K562 (cell line): Measurements from ENCODE around the gene SGPP1. TPM values are rescaled to one million over a fixed set of nuclear protein-coding genes. Genes with fewer than 3 reads are reported as not detected.
A peak's percentile ranks its signal among the peaks of the same experiment; 100 is the strongest.

Experiments
- ZNF280A ChIP-seq: fragments of 450-650 bp; IDR thresholded peaks from 2 replicates; pipeline ENCODE4 v1.6.1; 2018; ENCODE audit warnings: mild to moderate bottlenecking, low read depth; ENCODE audit not compliant: partially characterized antibody
- ZNF318 ChIP-seq, 2 experiments: fragments of 450-650 bp; IDR thresholded peaks; 2 replicates each; pipeline ENCODE4 v1.6.1; 2016; ENCODE audit warnings: mild to moderate bottlenecking in 2 of 2, borderline replicate concordance in 1 of 2, low read depth in 1 of 2, moderate library complexity in 1 of 2
- polyA plus RNA-seq, 8 experiments: library from polyadenylated mRNA; depleted of rRNA in 4 of 8; stranded (reverse) in 5 of 8; unstranded in 3 of 8; fragments of >200 nt; fragmentation: Nextera tagmentation in 2 of 8; fragmentation: Illumina TruSeq in 1 of 8; extraction: Ambion mirVana in 2 of 8; extraction: Trizol in 1 of 8; gene quantifications; 2 replicates each; pipeline versions ENCODE4 v1.2.1 to v1.2.3, GENCODE V29; 2011 to 2014; ENCODE audit warnings: inconsistent platforms in 1 of 8, missing spikeins in 1 of 8
- total RNA-seq, 7 experiments: library from RNA; depleted of rRNA in 6 of 7; stranded (reverse); fragments of >200 nt in 6 of 7; fragmentation: Illumina TruSeq in 2 of 7; extraction: Trizol in 2 of 7; gene quantifications; 2 replicates each; pipeline versions ENCODE4 v1.2.1 to v1.2.3, GENCODE V29; 2011 to 2021; ENCODE audit warnings: low replicate concordance in 1 of 7

Gene SGPP1
- total and polyA plus RNA-seq, 9 of the 15 experiments (the other 6 are each of a cell fraction or from before 2014, with no cell fraction given) = 2.2 to 7.3 (median 5.6) TPM

GRCh38 chr14:63717702-63718101 is 10.2 kb downstream of the SGPP1 start (continued):
- TF ChIP-seq ZNF318 (IDR thresholded peaks at IDR 0.05; ENCODE audit: borderline replicate concordance in 1 of 2, low read depth in 1 of 2) = no peak
- peak; percentile 55 for TF ChIP-seq ZNF280A
